Activated naive CD4-positive, alpha-beta T cell treated with Interleukin-2 at 50 U/mL for 16 hours (primary cell): ENCODE results near the gene FUT2.
"Not testable (repeated sequence)": the region's sequence is repeated elsewhere in the genome, so short reads cannot be mapped to it uniquely, and the experiment has no call there.

Source experiments
- DNase-seq: peaks from one replicate; pipeline ENCODE4 v3.0.0-alpha.2; 2020

FUT2 gene

GRCh38 chr19:48705431-48705830 is 9.7 kb downstream of the FUT2 start:
- DNase-seq: no peak

GRCh38 chr19:48708471-48708870 is 12.7 kb downstream of the FUT2 start:
- no peak for DNase-seq

GRCh38 chr19:48711106-48711662 is 15.4 kb downstream of the FUT2 start:
- DNase-seq: no peak

DNA sequence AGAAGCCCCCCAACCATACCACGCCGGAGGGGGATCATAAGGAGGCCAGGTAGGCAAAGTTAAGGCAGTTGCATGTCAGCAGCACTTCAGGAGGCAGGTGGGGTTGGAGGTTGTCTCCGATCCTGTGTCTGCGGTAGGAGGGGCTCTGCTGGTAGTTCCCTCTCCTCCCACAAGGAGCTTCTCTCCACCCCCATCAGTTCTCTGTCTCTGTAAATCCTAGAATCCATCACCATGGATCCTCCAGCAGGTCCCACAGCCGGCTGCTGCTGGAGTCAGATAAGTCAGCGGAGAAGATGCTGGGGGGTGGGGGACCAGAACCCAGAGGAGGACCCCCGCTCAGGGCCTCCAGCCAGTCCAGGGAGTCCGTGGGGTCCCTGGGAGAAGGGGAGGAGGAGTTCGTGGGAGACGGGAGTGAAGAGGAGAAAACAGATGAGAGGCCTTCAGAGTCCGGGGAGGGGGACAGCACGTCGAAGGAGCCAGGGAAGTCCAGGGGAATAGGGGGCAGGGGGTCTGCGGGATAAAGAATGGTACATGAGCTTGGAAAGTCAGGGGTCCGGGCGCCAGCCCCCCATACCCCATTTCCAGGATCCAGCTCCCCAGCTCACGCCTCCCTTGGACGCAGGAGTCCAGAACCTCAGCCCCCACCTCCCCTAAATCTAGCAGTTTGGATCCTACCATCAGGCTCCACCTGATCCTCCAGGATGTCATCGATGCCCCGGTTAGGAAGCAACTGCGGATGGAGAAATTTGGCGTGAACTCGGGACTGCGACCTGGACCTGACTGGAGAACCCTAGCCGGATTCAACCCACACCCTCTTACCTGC is 17.5 kb downstream of the FUT2 start:
- DNase-seq: no peak

DNA sequence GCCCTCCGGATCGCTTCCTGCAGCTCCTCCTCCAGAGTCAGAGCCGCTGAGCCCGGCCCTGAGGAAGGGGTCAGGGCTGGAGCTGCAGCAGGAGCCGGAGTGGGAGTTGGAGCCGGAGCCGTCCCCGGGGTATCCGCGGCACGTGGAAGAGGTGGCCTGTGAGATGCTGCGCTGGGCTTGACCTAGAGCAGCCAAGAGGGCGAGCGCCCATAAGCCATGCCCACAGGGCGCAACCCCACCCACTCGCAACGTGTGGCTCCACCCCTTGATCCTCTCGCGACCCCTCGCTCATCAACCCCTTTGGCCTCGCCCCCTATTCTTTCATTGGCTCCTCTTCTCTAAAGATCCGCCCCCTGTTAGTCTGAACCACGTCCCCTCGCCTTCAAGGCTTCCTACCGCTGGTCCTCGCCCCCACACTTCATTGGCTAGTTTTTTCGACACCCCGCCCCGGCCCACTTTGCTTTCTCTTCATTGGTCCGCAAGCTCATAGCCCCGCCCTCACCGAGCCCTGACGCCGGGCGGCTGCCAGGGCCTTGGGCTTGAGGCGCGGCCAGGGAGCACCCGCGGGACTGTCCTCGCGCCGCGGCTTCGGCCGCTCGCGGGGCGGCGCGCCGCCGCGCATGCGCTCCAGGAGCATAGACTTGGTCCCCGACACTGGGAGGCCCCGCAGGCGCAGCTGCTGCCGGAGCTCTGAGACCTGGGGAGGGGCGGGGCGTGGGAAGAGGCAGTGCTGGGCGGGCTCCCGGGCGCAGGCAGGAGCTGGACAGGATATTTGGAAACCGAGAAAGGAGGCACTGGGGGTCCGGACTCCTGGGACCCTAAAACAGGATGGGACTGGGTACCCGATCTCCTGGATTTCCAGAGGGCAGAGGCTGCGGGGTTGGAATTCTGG is 18.3 kb downstream of the FUT2 start:
- DNase-seq: peak; percentile 98

DNA sequence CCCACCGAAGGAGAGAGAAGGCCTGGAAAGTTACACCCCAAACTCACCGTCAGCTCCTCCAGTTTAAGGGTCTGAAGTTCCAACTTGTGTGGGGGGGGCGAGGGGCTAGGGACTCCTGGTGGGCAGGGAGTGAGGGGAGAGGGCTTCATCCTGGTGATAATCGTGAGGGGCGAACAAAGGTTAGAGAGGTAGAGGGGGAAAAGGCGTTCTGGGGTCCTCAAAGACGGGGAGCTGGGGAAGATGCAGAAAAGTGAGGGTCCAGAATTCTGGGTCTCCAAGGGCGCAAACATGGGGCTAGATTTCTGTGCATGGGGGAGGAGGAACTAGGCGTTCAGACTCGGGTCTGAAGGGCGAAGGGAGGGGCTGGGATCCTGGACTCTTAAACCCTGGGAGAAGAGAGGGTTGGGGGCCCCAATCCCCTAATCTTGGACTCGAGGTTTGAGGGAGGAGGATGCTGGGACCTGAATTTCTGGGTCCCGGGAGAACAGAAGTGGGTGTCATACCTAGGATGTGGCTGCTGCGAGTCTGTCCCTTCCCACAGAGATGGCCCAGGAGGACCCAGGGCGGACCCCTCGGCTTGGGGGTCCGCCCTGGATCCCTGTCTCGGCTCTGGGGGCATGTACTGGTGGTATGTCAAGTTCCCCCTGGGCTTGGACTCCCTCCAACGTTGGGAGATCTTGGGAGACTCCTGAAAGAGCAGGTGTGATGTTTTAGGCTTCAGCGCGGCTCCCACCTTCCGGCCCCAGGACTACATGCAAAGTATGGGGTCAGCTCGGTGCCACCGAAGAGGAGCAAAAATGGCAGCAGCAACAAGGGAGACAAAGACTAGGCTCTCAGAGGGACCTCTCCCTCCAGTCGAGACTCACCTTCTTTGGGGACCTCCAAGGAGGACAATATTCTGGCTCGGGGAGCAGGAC is 19.2 kb downstream of the FUT2 start:
- DNase-seq: no peak

GRCh38 chr19:48715681-48716171 is 20.0 kb downstream of the FUT2 start:
- no peak for DNase-seq

- DNase-seq: no peak
Observed at GRCh38 chr19:48716562-48717291, 21.0 kb downstream of the FUT2 start.

GRCh38 chr19:48718106-48718505 is 22.3 kb downstream of the FUT2 start:
- not testable (repeated sequence) for DNase-seq

GRCh38 chr19:48718711-48719231 is 23.0 kb downstream of the FUT2 start:
- DNase-seq: no peak

DNA sequence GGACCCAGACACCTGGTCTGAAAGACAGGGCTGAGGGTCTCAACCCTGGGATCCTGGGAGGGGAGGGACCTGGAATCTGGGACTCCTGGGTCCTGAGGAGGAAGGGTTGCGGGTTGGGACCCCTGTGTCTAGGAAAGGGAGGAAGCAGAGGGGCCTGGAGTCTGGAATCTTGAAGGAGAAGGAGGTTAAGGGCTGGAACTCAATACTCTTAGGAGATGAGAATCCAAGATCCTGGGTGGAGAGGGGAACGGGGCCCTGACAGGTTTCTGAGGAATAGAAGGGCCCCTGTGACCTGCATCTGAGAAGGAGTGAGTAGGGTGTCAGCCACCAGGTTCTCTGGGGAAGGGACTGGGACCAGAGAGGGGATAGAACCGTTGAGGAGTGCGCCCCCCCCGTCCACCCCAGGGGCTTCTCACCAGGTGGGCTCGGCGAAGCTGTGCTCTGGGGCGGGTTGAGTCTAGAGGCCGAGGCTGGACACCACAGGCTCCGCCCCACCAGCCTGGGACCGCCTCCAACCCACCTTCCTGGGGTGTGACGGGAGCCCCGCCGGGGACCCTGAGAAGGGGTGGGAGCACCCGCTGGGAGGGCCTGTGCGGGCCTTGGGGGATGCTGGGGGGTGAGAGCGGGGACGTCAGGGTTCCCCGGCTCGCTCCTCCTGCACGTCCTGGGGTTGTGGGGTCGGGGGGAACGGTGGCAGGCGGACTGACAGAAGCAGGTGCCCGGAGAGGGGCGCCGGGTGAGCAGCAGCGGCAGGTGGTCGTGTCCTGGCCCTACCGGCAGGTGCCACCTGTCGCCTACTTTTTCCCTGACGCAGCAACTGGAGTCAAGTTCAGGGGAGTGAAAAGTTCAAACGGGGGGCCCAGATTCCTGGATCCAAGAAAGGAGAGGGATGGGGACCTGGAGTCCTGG is 23.7 kb downstream of the FUT2 start, which contains the start of gene MAMSTR:
Gene MAMSTR, minus strand, starts transcription at position 463 of the 909 bp plus-strand sequence. CDS start 694 bp downstream, outside the sequence.
- no peak for DNase-seq

DNA sequence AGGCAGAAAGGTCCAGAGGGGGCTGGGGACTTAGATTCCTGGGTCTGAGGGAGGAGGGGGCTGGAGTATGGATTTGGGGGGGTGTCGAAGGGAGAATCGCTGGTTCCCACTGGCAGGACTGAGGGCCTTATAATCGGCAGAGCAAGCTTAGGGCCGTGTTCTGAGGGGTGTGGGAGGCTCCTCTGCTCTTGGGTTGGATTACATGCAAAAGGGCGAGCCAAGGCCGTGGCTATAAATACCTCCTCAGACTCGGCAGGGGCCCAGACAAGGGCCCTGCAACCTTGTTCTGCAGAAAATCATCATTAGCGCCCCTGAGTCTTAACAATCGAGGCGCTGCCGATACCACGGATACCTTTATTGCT is 24.5 kb downstream of the FUT2 start:
- no peak for DNase-seq

DNA sequence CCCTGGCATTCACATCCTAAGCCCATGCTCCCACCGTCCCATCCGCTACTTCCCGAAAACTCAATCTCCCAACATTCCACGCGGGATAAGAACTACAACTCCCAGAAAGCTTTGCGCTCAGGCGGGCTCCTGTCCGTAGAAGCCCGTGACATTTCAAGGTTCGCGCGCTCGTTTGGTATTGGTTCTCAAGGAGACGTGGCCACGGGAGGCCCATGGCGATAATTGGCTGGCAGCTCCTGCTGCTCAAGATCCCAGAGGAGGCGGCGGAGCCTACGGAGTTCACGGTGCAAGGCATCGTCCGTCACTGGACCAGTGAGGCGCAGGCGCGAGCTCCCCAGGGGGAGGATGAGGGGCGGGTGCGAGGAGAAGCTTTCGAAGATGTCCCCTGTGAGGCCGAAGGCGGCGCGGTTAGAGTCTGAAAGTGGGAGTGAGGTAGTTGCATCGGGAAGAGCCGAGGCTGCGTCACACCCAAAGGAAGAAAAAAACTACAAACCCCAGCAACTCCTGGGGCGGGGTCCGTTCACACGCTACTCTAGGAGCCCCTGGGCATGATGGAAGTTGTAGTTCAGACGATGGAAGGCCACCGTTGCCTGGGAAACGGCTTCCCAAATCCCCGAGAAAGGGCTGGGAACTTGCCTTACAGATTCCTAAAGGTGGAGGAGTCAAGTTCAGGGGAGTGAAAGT is 25.0 kb downstream of the FUT2 start:
- DNase-seq: peak; percentile 94

GRCh38 chr19:48722196-48722708 is 26.5 kb downstream of the FUT2 start:
- no peak for DNase-seq

DNA sequence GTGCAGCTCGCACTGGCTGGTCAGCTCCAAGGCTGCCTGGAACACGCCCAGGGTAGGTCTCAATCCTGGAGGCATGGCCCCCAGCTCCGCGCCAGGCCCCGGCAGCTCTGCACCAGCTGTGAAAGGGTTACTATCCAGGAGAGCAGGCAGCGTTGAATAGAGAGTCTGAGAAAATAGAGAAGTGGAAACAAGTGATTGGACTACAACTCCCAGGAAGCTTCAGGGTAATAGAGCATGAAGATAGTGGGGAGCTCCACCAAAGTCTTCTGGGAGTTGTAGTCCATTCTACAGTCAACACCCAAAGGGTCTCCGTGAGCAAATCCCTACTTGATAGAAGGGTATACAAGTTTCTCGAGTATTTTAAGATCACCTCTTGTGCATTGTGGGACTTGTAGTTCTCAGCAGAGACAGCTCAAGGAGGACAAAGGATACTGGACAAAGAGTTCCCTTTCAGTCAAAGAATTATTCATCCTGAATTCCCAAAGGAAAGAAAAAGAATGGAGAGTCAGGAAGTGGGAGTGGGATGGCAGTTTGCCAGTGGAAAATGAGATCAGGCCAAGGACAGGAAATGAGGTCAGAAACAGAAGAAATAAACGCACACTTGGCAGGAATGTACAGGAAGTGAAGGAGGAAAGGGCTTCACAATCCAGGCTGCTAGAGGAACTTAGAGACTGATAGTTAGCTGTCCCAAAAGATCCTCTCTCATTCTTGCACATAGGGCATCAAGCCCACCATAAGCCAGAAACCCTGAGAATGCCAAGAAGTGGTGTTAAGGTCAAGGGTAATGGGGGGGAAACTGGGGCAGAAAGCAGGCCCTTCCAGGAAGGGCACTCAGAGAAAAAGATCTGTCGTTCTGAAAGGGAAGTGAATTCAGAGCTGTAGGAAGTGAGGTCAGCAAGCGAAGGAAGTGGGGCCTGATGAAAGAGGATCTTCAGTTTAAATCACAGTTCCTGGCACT is 29.3 kb downstream of the FUT2 start:
- DNase-seq: no peak

GRCh38 chr19:48726556-48726955 is 30.8 kb downstream of the FUT2 start:
- DNase-seq: no peak

DNA sequence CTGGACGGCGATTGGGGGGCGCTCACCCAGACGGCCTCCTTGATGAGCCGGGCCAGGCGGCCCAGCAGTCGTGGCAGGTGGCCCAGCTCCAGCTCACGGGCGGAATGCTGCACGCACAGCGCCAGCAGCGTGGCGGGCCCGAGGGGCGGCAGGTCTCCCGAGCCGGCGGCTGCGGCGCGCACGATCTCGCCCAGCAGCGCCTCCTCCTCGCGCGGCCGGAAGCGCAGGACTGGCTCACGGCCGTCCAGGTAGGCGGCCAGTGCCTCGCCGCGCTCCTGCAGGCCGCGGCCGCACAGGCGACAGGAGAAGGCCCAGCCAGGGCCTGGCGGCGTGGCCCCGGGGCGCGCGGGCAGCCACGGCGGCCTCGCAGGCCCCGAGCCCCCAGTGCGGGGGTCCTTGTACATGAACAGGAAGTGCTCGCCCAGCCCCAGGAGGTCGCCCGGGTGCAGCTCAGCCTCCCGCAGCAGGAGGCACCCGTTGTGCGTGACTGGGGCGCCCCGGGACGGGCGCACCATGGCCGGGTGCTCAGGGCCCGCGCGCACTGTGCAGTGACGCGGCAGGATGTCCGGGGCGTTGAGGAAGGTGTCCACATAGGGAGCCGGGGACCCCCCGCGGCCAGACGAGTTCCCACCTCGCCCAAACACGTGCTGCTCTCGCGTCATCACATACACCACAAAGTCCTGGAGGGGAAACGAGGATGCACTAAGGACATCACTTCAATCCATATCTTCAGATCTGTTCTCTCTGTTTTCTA is 33.3 kb downstream of the FUT2 start:
- DNase-seq: no peak
